GM19023 (cell line): ENCODE data around the gene SAP30.

Source experiments
- ATAC-seq: cut with Tn5 transposase; IDR thresholded peaks from one replicate; pipeline ENCODE4 v1.9.1; 2021; ENCODE audit warnings: mild to moderate bottlenecking, moderate library complexity; ENCODE audit not compliant: unreplicated experiment

Gene SAP30

DNA sequence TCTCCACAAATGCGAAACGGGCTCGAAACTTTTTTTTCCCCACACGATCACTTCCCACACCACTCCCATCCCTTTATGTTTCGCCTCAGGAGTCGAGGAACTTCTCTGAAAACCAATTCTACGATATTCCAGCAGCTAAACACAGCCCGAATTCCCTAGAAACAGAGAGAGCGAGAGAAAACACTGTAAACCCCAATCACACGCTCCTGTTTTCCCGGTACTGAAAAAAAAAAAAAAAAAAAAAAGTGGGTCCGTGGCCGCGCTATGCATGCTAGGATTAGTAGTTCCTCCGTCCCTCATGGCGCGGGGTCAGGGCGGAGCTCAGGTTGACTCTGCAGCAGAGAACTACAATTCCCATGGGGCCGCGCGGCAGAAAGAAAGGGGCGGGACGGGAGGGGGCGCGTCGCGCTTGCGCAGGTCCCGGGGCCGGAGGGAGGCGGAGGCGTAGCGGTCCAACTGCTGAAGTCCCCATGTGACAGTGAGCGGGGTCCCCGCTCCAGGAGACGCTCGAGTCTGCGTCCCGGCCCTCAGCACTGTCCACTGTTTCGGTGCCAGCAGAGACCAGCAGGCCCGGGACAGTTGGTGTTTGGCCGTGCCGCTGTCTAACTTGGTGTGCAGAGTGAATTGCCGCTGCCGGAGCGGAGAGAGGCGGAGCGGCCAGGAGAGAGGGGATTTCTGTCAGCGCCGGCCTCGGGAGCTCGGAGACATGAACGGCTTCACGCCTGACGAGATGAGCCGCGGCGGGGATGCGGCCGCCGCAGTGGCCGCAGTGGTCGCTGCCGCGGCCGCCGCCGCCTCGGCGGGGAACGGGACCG lies at the start of gene SAP30:
Gene SAP30 (plus strand): TSS at position 478 of the 815 bp plus-strand sequence. CDS start 229 bp downstream, at position 707.
- ATAC-seq, result peak; percentile 71

GRCh38 chr4:173325007-173325736 lies 45.6 kb upstream of the SAP30 start:
- no peak for ATAC-seq

DNA sequence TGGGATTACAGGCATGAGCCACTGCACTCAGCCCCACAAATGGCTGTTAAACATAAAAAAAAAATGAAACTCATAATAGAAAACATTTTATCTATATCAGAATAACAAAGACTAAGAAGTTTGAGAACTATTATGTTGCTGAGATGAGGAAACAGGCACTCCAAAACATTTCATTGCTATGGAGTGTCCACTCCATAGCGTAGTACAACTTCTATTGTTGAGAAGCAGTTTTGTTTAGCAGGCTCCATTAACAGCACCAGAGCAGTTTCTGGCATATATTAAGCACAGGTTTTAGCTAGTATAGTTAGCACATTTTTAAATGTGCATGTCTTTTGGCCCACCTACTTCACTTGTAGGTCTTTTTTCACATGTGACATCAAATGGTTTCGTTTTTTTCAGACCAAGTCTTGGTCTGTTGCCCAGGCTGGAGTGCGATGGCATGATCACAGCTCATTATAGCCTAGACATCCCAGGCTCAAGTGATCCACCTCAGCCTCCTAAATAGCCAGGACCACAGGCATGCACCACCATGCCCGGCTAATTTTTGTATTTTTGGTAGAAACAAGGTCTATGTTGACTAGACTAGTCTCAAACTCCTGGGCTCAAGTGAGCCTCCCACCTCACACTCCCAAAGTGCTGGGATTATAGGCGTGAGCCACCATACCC lies 42.4 kb upstream of the SAP30 start:
- ATAC-seq, result no peak

DNA sequence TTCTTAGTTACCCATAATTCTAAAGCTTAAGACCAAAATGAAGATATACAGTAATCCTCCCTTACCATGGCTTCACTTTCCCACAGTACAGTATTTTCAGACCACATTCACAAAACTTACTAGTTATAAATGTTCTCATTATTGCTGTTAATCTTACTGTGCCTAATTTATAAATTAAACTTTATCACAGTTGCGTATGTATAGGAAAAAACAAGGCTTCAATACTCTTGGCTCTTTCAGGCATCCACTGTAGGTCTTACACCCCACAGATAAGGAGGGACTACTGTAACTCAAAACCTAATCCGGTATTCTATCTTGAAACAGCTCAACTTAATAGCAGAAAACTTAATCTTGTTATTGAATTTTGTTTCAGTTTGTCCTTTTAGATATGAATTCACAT lies 40.2 kb upstream of the SAP30 start:
- ATAC-seq, result no peak

- no peak for ATAC-seq
Measured at GRCh38 chr4:173332021-173332487, 38.7 kb upstream of the SAP30 start.

DNA sequence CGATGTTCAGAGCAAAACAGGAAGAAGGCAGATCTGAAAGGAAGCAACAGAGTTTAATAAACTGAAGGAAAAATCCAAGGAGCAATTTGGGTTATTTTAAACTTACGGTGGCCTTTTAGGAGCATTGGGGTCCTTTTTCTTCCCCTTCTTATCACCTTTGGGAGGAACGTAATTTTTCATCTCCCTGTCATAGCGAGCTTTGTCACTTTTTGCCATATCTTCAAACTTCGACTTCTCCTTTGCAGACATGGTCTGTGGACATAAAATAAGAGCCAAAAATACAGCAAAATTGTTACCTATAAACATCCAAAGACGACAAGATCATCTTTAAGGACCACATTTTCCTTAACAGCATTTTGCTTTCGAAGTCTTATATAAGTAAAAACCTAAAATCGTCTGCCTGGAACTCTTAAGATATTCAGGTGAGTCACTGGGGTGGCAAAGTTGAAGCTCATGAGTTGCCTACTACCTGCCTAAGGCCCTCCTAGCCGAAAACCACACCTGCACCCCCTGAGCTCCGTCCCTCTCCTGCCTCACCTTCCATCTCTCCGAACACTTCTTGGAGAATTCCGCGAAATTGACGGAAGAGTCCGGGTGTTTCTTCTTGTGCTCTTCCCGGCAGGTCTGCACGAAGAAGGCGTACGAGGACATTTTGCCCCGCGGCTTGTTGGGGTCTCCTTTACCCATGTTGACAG lies 37.6 kb upstream of the SAP30 start:
- no peak for ATAC-seq

DNA sequence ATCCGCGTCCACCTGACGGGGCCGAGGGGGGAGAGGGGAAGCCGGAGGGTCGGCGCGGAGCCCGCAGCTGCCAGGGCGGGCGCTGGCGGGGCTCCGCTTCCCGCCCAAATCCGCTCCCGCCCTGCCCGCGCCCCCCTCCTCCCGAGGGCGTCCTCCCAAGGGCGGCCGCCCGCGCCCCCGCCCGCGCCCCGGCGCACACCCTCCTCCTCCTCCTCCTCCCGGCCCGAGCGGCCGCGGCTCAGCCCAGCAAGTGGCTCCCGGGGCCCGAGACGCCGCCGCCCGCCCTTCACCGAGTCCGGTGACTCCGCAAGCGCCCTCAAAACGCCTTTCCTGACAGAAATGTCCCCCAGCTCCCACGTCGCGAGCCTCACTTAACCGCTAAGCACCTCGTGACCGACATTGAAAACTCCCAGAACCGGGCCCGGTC lies 37.1 kb upstream of the SAP30 start:
- peak; percentile 6 for ATAC-seq

- peak; percentile 94 for ATAC-seq
Measured at GRCh38 chr4:173334085-173334890, 36.5 kb upstream of the SAP30 start, which contains the start of gene HMGB2. TSS of gene HMGB2 (minus strand) at chr4:173334358. CDS start at chr4:173333649, 709 bp downstream.

GRCh38 chr4:173334891-173335752 lies 35.6 kb upstream of the SAP30 start:
- peak; percentile 35 for ATAC-seq

GRCh38 chr4:173337463-173337862 lies 33.3 kb upstream of the SAP30 start:
- ATAC-seq, result no peak

GRCh38 chr4:173343832-173344397 lies 26.8 kb upstream of the SAP30 start:
- ATAC-seq, result no peak

DNA sequence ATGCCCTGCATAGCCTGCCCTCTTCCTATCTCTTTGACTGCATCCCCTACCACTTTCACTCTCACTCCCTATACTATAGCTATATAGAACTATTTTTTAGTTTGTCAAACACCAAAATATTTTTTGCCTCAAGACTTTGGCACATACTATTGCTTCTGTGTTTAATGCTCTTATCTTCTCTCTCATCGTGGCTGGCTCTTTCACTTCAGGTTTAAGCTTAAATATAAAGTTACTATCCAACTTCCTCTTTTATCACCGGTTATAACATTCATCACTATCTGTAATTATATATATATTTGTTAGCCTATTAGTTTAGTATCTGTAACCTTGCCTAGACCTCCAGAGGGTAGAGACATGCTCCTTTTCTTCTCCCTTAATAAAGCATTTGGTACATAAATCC lies 25.1 kb upstream of the SAP30 start:
- no peak for ATAC-seq

DNA sequence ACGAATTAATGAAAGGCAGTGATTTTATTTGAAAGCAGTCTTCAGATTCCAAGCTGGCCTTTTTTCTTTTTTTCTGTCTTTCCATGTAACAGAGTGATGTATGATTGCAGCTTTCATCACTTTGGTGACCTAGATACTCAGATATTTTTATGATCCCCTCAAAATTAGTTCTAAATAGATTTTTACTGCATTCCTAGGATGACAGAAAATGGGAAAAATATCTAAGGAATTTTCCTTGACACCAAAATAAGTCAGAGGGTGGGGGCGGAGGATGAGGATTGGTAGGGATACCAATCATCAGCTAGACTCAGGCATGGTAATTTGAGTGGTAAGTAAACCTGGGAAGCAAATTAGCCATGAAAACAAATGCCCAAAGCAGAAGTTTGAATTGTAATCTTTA lies 24.7 kb upstream of the SAP30 start:
- no peak for ATAC-seq

DNA sequence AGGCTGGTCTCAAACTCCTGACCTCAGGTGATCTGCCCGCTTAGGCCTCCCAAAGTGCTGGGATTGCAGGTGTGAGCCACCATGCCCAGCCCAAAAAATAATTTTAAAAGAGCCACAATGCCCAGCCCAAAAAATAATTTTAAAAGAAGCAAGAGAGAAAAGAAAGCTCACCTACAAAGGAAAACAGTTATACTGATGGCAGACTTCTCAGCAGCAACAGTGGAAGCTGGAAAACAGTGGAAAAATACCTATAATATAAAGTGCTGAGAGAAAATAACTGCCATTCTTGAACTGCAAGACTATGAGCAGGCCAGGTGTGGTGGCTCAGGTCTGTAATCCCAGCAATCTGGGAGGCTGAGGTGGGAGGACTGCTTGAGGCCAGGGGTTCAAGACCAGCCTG lies 23.3 kb upstream of the SAP30 start:
- ATAC-seq, result no peak

- no peak for ATAC-seq
Measured at GRCh38 chr4:173357939-173358338, 12.8 kb upstream of the SAP30 start.

GRCh38 chr4:173360587-173361221 lies 10.1 kb upstream of the SAP30 start:
- ATAC-seq, result no peak

DNA sequence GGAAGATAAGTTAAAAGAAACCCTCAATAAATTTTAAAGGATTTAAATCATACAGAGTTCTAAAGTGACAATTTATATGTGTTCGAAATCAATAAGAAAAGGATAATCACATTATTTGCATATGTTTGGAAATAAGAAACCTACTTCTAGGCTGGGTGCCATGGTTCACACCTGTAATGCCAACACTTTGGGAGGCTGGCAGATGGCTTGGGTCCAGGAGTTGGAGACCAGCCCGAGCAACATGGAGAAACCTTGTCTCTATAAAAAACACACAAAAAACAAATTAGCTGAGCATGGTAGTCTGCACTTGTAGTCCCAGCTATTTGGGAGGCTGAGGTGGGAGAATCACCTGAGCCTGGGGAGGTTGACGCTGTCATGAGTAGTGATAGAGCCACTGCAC lies 8.1 kb upstream of the SAP30 start:
- ATAC-seq, result no peak

GRCh38 chr4:173365359-173365996 lies 5.3 kb upstream of the SAP30 start:
- ATAC-seq, result no peak
